ENCODE measurements around the gene MLYCD. TPM values are rescaled to one million over a fixed set of nuclear protein-coding genes. Genes with fewer than 3 reads are reported as not detected.

MLYCD gene
- total RNA-seq, 1 donor from 2014 or later, result 7.1 TPM

- H3K9me3 Mint-ChIP-seq, result no peaks in the 10 kb centered on the region
- H3K36me3 Mint-ChIP-seq, result no peaks in the 10 kb centered on the region
- no peak for DNase-seq (ENCODE audit: extremely low spot score, unreplicated experiment)
- peak within 1 kb of the TSS; percentile 82 for H3K4me3 Mint-ChIP-seq
- H3K27ac Mint-ChIP-seq, result no peak within 1 kb of the TSS
- H3K4me1 Mint-ChIP-seq (ENCODE audit: unreplicated experiment), result no peaks in the 10 kb centered on the region
- H3K27me3 Mint-ChIP-seq, result peaks cover 8% of the 10 kb centered on the region
- peak; percentile 83 for TF ChIP-seq CTCF (conservative IDR thresholded peaks at IDR 0.05)
Observed at GRCh38 chr16:83967838-83968305, 69.0 kb downstream of the MLYCD start, which contains the start of gene NECAB2. NECAB2 (plus strand) TSS chr16:83968244; CDS start chr16:83968649, 405 bp downstream.

- H3K4me1 Mint-ChIP-seq (ENCODE audit: unreplicated experiment), result no peaks in the 10 kb centered on the region
- H3K27ac Mint-ChIP-seq, result no peak overlapping the region
- no peaks in the 10 kb centered on the region for H3K36me3 Mint-ChIP-seq
- peaks cover 8% of the 10 kb centered on the region for H3K27me3 Mint-ChIP-seq
- DNase-seq (ENCODE audit: extremely low spot score, unreplicated experiment), result no peak
- H3K9me3 Mint-ChIP-seq, result no peaks in the 10 kb centered on the region
- peak overlapping the region; percentile 82 for H3K4me3 Mint-ChIP-seq
- TF ChIP-seq CTCF (conservative IDR thresholded peaks at IDR 0.05), result no peak
Observed at GRCh38 chr16:83968306-83968851, 69.5 kb downstream of the MLYCD start.

GRCh38 chr16:83968891-83969649 lies 70.2 kb downstream of the MLYCD start:
- Mint-ChIP-seq H3K4me3 (peak overlapping the region; percentile 79), H3K9me3 (no peaks in the 10 kb centered on the region), H3K27me3 (peaks cover 8% of the 10 kb centered on the region), H3K27ac (no peak overlapping the region), H3K4me1 (ENCODE audit: unreplicated experiment) (no peaks in the 10 kb centered on the region), H3K36me3 (no peaks in the 10 kb centered on the region)
- no peak for DNase-seq (ENCODE audit: extremely low spot score, unreplicated experiment)
- no peak for TF ChIP-seq CTCF (conservative IDR thresholded peaks at IDR 0.05)

- Mint-ChIP-seq H3K4me3 (peak overlapping the region; percentile 69), H3K9me3 (no peaks in the 10 kb centered on the region), H3K27ac (peak overlapping the region; percentile 46), H3K4me1 (ENCODE audit: unreplicated experiment) (no peaks in the 10 kb centered on the region), H3K27me3 (peaks cover 12% of the 10 kb centered on the region), H3K36me3 (no peaks in the 10 kb centered on the region)
- no peak for DNase-seq (ENCODE audit: extremely low spot score, unreplicated experiment)
- TF ChIP-seq CTCF (conservative IDR thresholded peaks at IDR 0.05), result no peak
Observed at GRCh38 chr16:83969771-83970429, 71.0 kb downstream of the MLYCD start.

GRCh38 chr16:83970430-83970815 lies 71.5 kb downstream of the MLYCD start:
- Mint-ChIP-seq H3K36me3 (no peaks in the 10 kb centered on the region), H3K4me1 (ENCODE audit: unreplicated experiment) (no peaks in the 10 kb centered on the region), H3K27ac (no peak overlapping the region), H3K9me3 (no peaks in the 10 kb centered on the region), H3K27me3 (peaks cover 12% of the 10 kb centered on the region), H3K4me3 (no peak overlapping the region)
- DNase-seq (ENCODE audit: extremely low spot score, unreplicated experiment), result no peak
- no peak for TF ChIP-seq CTCF (conservative IDR thresholded peaks at IDR 0.05)
